GM18873 (cell line): ENCODE measurements around the gene B3GAT1.
"Not testable (repeated sequence)": the region's sequence is repeated elsewhere in the genome, so short reads cannot be mapped to it uniquely, and the experiment has no call there.

Source experiments
- ATAC-seq: cut with Tn5 transposase; IDR thresholded peaks from one replicate; pipeline ENCODE4 v1.9.1; 2021; ENCODE audit warnings: mild to moderate bottlenecking, moderate library complexity, moderate number of reproducible peaks; ENCODE audit not compliant: unreplicated experiment, low FRiP score

Gene B3GAT1

GRCh38 chr11:134412203-134413042, at the start of gene B3GAT1:
Gene B3GAT1 (minus strand): TSS chr11:134412242. CDS start chr11:134387659, 24,583 bp downstream.
- ATAC-seq: no peak

GRCh38 chr11:134461621-134462020, 49.6 kb upstream of the B3GAT1 start:
- ATAC-seq: no peak

- no peak for ATAC-seq
These were observed 48.8 kb upstream of the B3GAT1 start for GRCh38 chr11:134460881-134461280.

- ATAC-seq: no peak
These were observed 48.1 kb upstream of the B3GAT1 start for GRCh38 chr11:134460062-134460561.

GRCh38 chr11:134459246-134460061, 47.4 kb upstream of the B3GAT1 start:
- no peak for ATAC-seq

GRCh38 chr11:134457411-134458007, 45.5 kb upstream of the B3GAT1 start:
- not testable (repeated sequence) for ATAC-seq

GRCh38 chr11:134455516-134455915, 43.5 kb upstream of the B3GAT1 start:
- no peak for ATAC-seq

GRCh38 chr11:134454146-134454690, 42.2 kb upstream of the B3GAT1 start:
- ATAC-seq: no peak

- no peak for ATAC-seq
These were observed 41.4 kb upstream of the B3GAT1 start for GRCh38 chr11:134453441-134453840.

GRCh38 chr11:134452838-134453155, 40.8 kb upstream of the B3GAT1 start:
- ATAC-seq: no peak

GRCh38 chr11:134452026-134452837, 40.2 kb upstream of the B3GAT1 start:
- no peak for ATAC-seq

- no peak for ATAC-seq
These were observed 38.1 kb upstream of the B3GAT1 start for GRCh38 chr11:134450186-134450585.

- ATAC-seq: no peak
These were observed 37.7 kb upstream of the B3GAT1 start for GRCh38 chr11:134449713-134450112.

- ATAC-seq: no peak
These were observed 37.0 kb upstream of the B3GAT1 start for GRCh38 chr11:134449051-134449450.

- no peak for ATAC-seq
These were observed 35.7 kb upstream of the B3GAT1 start for GRCh38 chr11:134447696-134448095.

GRCh38 chr11:134445601-134446325, 33.7 kb upstream of the B3GAT1 start:
- no peak for ATAC-seq

- ATAC-seq: not testable (repeated sequence)
These were observed 32.4 kb upstream of the B3GAT1 start for GRCh38 chr11:134444160-134445108.

- ATAC-seq: no peak
These were observed 31.2 kb upstream of the B3GAT1 start for GRCh38 chr11:134443246-134443645.
